22Rv1 (cell line): ENCODE measurements around the gene GBA3.

Experiments
- H3K27ac ChIP-seq: fragments of 450-650 bp; 2 replicates; pipeline ENCODE4 v1.5.1; 2017
- ZFX ChIP-seq: fragments of 450-650 bp; IDR thresholded peaks from 2 replicates; pipeline ENCODE4 v1.6.1; 2017; ENCODE audit warnings: antibody characterized with exemption, borderline replicate concordance
- TF ChIP-seq, protein P1 (sequence below): fragments of 450-650 bp; IDR thresholded peaks from 2 replicates; pipeline ENCODE4 v1.5.1; 2017; ENCODE audit warnings: mild to moderate bottlenecking

The GBA3 gene

DNA sequence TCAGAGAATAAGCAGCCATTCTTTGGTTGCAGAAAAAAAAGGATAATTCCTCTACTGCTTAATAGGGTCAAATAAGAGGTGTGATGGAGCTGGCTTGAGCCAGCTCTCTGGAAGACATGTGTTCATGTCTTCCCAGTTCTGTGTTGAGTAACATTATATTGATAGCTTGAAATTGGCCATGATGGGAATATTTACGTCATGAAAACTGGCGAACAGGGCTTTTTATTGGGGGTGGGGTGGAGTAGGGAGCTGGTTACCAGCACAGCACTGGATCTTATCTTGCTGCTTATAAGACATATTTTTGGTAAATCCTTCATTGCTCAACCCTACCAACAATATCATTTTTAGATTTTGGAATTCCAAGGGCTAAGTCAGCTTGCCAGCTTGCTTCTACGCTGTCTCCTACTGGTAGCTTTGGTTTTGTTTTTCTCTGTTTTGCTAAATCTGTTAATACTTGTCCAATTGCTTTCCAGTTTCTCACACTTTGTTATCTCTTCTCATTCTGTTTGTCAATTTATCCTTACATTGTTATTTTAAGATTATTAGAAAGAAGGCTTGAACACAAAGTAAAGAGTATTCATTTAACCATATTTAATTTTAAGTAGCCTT, 25.3 kb upstream of the GBA3 start:
- no peak overlapping the region for H3K27ac ChIP-seq
- TF ChIP-seq, protein P1, sequence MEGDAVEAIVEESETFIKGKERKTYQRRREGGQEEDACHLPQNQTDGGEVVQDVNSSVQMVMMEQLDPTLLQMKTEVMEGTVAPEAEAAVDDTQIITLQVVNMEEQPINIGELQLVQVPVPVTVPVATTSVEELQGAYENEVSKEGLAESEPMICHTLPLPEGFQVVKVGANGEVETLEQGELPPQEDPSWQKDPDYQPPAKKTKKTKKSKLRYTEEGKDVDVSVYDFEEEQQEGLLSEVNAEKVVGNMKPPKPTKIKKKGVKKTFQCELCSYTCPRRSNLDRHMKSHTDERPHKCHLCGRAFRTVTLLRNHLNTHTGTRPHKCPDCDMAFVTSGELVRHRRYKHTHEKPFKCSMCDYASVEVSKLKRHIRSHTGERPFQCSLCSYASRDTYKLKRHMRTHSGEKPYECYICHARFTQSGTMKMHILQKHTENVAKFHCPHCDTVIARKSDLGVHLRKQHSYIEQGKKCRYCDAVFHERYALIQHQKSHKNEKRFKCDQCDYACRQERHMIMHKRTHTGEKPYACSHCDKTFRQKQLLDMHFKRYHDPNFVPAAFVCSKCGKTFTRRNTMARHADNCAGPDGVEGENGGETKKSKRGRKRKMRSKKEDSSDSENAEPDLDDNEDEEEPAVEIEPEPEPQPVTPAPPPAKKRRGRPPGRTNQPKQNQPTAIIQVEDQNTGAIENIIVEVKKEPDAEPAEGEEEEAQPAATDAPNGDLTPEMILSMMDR: no peak
- no peak for TF ChIP-seq ZFX

DNA sequence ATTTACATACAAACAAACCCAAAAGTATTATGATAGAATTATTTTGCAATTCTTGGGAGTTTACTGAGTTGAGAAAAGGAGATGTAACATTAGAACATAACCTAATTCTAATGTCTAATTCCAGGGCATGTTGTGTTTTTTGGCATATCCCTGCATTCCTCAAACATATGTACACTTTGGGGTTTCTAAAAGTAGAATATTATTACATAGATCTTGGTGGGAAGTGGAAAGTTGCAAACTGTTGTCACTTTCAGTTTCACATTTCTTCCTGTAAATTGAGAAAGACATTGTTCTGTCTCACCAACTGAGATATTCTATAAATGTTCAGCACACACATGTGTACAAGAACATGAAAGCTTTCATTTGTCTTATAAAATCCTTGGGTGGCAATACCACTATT, 24.4 kb upstream of the GBA3 start:
- TF ChIP-seq, protein P1: no peak
- no peak for TF ChIP-seq ZFX

DNA sequence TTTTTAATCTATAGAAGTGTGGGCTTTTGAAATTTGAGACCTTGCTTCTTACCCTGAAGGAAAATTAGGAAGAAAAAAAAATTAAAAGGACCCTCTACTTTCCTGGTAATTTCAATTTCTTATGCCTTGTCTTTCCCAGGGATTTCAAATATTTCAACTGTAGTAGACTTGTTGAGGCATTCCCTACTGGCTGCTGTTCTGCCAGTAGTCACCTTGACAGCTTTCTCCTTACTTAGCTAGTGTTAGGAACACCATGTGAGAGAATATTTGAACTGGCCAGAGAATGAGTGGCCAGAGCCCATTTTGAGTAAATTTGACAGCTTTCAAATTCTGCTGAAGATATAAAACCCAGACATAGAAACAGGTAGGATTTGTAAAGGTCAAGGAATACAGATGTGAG, 24.0 kb upstream of the GBA3 start:
- TF ChIP-seq ZFX: no peak
- TF ChIP-seq, protein P1: no peak

More for the DNA sequence above, 24.4 kb upstream of the GBA3 start:
- no peak overlapping the region for H3K27ac ChIP-seq

DNA sequence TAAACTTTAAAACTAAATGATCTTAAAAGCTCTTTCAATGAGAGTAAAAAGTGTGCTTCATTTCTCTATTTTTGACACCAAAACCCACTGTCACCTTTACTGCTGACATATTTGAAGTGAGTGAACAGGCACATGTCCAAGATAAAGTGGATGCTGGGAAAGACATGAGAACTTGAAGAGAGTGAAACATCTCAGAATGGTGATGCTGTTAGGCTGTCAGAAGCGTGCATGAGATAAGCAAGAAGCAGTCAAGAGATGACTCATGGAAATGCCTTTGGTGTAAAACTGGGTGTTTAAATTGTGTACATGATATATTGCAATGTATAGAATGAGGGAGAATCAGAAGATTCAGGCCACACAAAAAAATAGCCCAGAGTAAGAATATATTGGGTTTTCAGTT, 21.8 kb upstream of the GBA3 start:
- no peak overlapping the region for H3K27ac ChIP-seq
- TF ChIP-seq, protein P1: no peak
- no peak for TF ChIP-seq ZFX

More for the DNA sequence above, 24.0 kb upstream of the GBA3 start:
- H3K27ac ChIP-seq: no peak overlapping the region

DNA sequence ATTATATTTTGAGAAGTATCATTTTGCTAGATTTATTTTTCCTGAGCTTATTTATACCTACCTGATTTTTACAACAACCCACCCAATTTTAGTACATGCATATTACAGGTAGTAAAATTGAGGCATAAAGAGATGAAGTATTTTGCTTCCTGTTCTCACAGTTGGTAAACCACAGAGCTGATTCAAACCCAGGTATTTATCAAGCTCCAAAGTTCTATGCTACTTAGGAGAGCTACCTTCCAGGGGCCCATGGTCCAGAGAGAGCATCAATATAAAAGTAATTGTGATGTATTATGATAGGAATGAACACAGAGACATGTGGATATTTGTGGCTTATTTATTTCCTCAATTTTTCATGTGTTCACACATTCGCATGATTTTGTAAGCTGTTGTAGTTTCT, 20.2 kb upstream of the GBA3 start:
- no peak overlapping the region for H3K27ac ChIP-seq
- no peak for TF ChIP-seq ZFX
- TF ChIP-seq, protein P1: no peak

DNA sequence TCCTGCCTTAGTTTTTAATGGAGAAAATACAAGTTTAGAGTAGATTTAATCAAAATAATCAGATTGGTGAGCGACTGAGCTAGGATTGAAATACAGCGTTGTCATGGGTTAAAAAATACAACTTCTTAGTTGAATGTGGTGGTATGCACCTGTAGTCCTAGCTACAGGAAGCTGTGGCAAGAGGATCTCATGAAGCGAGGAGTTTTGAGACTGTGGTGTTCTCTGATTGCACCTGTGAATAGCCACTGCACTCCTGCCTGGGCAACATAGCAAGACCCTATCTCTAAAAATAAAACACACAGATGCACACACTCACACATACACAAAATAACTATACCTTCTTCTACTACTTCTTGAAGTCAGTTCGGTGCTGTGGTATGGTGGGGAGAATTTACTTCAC, 19.8 kb upstream of the GBA3 start:
- TF ChIP-seq, protein P1: no peak
- TF ChIP-seq ZFX: no peak
- H3K27ac ChIP-seq: no peak overlapping the region

DNA sequence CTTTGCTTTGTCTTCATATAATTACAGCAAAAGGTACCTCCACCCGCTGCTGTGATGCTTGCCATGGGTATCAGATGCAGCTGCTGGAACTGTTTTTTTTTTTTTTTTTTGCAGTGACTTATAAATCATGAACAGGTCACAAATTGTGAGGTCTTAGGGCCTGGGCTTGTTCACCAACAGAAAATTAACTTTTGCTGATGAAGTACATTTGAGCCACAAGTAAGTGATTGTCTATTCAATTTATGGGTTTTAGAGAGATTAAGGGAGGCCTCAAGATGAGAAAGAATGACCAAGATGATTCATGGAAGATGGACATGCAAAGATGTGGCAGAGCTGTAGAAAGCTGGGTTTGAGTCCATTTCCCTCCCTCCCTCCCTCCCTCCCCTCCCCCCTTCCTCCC, 18.0 kb upstream of the GBA3 start:
- TF ChIP-seq ZFX: no peak
- TF ChIP-seq, protein P1: no peak
- no peak overlapping the region for H3K27ac ChIP-seq
